GF-D8 (cell line): ENCODE data around the gene ANKRD16.
"Not testable (repeated sequence)": the region's sequence is repeated elsewhere in the genome, so short reads cannot be mapped to it uniquely, and the experiment has no call there.

Source experiments
- DNase-seq: peaks from one replicate; lab custom pipeline; 2025; lab: John Stamatoyannopoulos, UW

The ANKRD16 gene

DNA sequence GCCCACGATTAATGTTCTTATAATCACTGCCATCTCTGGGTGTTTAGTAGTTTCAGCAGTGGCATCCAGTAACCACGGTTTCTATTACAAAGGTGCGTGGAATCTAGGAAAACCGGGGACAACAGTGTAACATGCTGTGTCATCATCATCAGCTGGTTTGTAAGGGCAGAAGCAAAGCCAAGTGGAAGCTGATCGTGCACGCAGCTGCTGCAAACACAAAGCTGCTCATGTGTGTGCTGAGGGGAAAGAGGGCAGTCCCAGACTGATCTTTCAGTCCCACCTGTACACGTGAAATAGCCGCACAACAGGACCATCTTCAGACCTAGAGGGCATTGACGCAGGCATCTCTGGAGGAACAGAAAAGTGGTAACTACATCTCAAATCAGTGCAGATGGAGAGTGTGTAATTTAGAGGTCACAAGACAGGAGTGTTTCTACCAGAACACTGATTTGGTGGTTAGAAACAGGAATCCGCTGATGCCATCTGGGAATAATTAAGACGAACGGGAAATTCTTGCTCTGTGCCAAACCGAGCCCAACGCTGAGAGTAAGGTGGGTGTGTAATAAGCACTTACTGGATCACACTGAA lies 13.4 kb downstream of the ANKRD16 start:
- no peak for DNase-seq

DNA sequence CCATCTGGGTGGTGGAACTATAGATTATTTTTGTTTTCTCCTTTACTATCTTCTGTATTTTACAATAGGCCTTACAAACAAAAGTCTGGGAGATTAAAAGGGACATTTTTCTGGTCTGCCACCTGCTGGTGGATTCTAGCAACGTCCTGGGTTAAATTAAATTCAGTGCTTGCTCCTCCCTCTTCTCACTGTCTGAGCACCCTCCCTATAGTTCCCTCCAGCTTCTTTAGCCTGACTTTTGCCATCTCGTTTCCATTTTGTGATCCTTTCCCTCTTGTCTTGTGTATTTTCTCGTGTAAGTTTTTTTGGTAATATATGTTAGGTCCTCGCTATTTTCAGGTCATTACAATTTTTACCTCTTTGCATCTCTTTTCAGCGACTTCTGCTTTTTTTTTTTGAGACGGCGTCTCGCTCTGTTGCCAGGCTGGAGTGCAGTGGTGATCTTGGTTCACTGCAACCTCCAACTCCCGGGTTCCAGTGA lies 16.1 kb downstream of the ANKRD16 start:
- DNase-seq: peak; percentile 33

DNA sequence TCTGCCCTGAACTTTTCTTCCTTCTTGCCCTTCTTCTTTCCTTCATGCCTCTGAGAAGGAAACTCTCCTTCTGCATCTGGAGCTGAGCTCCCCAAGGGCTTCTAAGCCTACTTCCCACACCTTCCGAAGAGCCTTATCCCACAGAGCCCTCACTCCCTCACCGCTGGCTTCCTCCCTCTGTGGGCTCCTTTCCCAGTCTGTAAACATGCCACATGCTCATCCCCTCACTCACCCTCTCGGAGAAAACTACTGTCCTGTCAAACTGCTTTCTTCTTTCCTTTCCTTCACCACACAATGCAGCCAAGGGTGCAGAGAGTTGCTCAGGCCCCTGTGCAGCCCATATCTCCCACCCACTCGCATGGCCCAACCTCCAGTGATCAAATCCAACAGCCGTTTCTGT lies 18.1 kb downstream of the ANKRD16 start:
- no peak for DNase-seq

DNA sequence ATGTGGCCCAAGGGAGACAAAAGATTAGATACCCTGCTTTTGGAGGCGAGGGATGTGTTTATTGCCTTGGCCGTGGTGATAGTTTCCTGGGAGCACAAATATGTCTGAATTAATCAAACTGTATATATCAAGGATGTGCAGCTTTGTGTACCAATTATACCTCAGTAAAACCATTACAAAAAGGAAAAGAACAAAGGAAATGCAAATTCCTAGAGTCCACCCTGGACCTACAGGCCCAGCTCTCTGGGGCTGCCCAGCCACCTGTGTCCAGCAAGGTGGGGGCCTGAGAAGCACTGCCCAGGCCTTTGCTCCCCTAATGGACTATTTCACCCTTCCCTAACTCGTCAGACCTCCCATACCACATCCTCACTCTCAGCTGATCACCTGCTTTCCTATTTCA lies 20.5 kb downstream of the ANKRD16 start:
- DNase-seq: no peak

DNA sequence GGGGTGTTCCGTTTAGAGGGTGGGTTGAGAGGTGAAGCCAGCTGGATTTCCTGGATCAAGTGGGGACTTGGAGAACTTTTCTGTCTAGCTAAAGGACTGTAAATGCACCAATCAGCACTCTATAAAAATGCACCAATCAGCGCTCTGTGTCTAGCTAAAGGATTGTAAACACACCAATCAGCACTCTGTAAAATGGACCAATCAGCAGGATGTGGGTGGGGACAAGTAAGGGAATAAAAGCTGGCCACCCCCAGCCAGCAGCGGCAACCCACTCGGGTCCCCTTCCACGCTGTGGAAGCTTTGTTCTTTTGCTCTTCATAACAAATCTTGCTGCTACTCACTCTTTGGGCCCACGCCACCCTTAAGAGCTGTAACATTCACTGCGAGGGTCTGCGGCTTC lies 21.3 kb downstream of the ANKRD16 start:
- not testable (repeated sequence) for DNase-seq

DNA sequence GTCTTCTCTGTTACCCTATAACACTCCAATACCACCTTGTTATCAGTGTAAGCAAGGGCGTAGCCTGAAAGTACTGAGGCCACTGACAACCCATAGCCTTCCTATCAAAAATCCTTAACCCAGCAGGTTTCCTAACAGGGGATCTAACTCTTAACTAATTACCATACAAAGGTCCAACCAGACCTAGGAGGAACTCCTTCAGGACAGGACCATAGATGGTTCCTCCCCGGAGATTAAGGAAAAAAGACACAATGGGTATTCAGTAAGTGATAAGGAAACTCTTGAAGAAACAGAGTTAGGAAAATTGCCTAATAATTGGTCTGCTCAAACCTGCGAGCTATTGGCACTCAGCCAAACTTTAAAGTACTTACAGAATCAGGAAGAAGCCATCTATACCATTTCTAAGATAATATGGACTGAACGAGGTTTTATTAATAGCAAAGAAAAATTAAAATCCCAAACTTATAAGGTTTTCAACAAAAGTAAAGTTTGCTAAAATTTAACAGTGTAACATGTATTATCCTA lies 22.5 kb downstream of the ANKRD16 start:
- peak; percentile 50 for DNase-seq

DNA sequence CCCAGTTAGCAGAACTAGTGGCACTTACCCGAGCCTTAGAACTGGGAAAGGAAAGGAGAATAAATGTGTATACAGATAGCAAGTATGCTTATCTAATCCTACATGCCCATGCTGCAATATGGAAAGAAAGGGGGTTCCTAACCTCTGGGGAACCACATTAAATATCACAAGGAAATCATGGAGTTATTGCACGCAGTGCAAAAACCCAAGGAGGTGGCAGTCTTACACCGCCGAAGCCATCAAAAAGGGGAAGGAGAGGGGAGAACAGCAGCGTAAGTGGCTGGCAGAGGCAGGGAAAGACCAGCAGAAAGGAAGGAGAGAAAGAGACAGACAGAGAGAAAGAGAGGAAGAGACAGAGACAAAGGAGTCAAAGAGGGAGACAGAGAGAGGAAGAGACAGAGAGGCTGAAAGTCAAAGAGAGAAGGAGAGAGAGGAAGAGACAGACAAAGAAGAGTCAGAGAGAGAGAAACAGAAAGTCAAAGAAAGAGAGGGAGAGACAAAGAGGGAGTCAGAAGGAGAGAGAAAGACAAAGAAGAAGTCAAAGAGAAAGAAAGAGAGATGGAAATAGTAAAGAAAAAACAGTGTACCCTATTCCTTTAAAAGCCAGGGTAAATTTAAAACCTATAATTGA lies 23.1 kb downstream of the ANKRD16 start:
- DNase-seq: peak; percentile 32

DNA sequence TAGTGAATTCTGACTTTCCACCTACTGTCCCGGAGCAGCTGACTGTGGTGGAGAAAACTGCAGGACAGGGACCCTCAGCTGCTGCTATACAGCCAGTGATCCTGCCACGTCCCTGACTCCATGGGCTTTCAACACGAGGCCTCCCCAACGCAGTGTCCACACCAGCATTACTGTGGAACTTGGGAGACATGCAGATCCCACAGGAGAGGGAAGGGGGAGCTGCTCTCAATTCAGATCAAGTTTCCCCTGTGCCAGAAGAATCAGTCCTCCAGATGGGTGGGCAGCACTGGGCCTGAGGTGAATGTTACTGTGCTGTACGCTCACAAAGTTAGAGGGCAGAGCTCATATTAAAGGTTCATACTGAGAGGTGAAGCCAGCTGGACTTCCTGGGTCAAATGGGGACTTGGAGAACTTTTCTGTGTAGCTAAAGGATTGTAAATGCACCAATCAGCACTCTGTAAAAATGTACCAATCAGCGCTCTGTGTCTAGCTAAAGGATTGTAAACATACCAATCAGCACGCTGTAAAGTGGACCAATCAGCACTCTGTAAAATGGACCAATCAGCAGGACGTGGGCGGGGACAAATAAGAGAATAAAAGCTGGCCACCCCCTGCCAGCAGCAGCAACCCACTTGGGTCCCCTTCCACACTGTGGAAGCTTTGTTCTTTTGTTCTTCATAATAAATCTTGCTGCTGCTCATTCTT lies 26.6 kb downstream of the ANKRD16 start:
- DNase-seq: not testable (repeated sequence)

DNA sequence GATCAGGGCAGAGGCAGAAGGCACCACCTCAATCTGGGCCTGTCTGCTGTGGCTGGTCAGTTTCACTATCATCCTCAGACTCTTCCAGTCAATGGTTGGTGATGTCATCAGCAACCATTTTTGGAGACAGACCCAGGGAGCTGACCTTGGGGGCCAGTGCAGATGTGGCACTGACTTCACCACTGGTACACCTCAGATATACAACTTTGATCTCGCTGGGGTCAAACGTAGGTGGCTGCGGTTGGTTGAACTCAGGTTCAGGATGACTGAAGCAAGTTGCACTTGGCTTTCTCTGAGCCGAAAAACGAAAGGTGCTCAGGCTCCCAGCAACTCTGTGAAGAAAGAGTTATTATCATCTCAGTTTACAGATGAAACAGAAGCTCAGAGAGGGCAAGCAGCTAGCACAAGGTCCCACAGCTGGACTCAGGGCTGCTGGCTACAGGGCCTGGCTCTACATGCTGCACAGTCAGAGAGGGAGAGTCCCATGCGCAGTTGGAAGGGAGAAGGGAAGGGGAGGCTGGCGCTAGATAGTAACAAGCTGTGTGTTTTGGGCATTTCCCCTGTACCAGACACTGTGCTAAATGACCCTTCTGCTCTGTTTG lies 27.2 kb downstream of the ANKRD16 start:
- no peak for DNase-seq

DNA sequence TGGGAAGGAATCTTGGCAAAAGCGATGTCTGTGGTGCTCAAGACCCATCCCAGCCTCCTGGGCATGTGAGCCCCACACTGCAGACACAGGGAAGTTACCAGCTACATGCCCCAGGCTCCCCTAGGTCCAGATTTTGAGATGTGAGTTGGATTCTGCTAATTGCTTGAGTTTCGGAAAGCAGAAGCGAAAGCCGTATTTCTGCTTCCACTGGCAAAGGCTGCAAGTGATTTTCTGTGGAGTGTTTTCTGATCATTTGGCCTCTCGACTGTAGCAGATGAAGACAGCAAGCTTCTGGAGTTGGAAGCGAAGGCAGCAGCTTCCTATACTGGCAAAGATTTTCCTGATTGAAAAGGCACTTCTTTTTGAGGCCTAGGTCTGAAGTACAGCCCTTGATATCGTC lies 29.6 kb downstream of the ANKRD16 start:
- no peak for DNase-seq

DNA sequence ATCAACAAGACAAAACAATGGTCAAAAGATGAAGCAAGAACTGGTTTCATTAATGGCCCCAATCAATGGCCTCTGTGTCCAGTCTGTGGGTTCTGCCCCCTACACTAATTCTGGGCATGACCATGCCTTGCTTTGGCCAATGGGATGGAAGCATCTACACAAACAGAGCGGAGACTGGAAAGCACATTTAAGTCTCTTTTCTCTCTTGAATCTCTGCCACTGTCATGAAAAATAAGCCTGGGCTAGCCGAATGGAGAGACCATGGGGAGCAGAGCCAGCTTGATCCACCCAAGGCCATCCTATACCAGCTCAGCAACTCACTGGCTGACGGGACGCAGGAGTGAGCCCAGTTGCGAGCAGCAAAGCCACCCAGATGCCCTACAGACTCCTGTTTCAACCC lies 30.9 kb downstream of the ANKRD16 start:
- DNase-seq: no peak

DNA sequence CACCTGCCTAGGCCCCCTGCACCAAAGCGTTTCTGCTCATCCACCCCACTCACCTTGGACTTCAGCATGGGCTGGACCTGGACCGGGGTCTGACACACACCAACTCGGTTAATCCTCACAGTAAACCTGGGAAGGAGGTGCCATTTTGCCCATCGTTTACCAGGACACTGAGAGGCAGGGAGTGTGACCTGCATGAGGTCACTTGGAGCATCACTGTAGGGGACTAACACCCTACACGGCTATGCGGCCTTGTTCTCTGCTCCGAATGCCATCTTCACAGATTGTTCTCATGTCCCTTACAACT lies 33.0 kb downstream of the ANKRD16 start:
- no peak for DNase-seq

DNA sequence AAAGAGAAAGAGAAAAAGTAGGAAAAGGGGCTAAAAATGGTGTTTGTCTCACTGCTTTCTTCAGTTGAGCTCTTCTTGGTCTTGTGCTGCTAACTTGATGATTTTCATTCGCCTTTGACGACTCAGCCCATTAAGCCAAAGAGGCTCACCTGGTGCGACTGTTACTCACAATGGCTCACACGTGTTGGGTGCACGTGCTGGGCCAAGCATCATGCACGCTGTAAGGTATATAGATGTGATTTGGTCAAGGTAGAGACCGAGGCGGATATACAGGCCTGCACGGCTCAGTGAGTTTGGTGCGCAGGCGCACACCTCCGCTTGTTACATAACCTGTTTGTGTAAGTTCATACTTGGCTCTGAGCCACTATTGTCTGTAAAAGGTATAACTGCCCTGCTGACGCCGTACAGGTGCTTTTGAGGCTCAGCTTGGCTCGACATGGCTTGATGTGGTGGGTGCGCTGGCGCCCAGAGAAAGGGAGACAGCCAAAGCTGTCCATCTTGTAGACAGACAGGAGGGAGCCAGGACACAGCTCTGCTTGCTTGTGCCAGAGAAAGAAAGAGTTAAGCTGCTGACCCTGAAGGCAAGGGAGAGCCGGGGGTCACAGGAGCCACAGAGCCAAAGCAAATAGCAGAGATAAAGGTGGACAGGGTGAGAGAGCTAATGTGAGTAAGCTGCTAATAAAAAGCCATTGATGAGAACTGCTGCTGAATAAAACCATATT lies 33.6 kb downstream of the ANKRD16 start:
- DNase-seq: no peak

DNA sequence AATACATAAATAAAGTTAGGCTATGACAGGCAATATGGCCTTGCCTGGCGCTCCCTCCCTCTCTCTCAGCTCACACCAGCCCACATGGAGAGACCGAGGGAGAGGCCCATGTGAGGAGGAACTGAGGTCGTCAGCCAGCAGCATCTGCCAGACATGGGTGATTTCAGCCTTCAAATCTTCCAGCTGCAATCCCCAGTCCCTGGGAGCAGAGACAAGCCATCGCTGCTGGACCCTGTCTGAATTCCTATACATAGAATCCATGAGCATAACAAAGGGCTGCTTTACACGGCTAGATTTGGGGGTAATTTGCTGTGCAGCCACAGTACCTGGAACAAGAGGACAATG lies 35.6 kb downstream of the ANKRD16 start:
- DNase-seq: no peak

DNA sequence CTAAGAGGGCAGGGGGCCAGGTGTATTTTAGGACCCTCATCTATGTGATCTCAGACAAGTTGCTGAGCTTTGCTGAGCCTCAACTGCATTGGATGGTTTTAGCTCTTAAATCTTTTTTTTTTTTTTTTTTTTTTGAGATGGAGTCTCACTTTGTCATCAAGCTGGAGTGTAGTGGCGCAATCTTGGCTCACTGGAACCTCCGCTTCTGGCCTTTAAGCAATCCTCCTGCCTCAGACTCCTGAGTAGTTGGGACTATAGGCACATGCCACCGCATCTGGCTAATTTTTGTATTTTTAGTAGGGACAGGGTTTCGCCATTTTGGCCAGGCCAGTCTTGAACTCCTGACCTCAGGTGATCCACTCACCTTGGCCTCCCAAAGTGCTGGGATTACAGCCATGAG lies 43.0 kb downstream of the ANKRD16 start:
- DNase-seq: not testable (repeated sequence)

DNA sequence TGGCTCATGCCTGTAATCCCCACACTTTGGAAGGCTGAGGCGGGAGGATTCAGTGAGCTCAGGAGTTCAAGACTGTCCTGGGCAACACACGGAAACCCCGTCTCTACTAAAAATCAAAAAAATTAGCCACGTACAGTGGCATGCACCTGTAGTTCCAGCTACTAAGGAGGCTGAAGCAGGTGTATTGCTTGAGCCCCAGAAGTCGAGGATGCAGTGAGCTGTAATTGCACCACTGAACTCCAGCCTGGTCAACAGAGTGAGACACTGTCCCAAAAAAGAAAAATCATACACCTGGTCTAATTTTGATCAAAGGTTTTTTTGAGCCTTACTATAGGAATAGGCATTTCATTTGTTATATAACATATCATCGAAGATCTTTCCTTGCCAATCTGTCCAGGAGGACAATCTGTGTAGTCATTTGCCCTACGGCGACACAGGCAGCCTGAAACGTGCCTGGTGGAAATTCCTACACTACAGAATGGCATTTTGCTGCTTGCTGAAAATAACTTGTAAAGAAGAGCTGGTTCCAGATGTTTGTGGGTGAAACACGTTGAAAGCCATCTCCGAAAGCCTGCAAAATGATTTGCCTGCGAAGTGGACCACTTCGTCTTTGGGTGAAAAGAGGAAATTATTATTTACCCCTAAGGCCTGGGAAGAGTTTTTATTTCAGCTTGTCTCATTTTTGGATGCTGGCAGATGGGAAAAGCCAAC lies 45.2 kb downstream of the ANKRD16 start:
- DNase-seq: no peak

DNA sequence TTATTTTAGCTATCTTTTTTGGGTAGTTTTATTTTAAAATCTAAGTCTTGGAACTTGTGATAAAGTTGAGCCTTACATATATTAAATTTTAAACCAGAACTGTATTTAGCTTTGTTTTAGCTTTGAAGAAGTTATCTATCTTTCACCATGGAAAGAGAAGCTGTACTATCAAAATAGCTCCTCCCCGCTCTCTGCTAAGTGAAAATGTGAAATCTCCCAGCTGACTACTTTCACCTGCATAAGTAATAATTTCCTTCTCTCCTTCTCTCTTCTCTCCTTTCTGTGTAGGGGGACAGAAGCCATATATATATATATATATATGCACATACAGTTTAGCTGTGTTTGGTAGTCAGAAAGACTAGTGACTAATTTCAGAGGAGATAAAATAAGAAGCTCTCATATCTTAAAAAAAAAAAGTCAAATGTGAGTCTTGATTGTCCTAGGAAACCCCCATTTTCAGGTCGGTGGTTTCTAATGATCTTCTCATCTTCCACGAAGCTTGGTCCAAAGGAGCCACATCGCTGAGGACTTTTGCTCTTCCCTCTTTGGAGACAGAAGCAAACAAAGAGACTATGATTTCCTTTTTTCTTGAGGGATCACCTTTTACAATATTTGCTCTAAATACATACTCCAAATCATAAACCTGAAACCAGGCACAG lies 45.9 kb downstream of the ANKRD16 start:
- DNase-seq: no peak

DNA sequence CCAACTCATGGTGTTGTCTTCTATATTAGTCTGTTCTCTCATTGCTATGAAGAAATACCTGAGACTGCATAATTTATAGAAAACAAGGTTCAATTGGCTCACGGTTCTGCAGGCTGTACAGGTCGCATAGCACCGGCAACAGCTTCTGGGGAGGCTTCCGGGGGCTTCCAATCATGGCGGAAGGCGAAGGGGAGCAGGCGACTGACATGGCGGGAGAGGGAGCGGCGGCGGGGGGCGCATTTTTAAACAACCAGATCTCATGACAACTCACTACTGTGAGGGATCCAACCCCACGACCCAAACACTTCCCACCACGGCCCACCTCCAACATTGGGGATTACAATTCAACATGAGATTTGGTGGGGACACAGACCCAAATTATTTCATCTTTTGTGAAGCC lies 47.7 kb downstream of the ANKRD16 start:
- no peak for DNase-seq

DNA sequence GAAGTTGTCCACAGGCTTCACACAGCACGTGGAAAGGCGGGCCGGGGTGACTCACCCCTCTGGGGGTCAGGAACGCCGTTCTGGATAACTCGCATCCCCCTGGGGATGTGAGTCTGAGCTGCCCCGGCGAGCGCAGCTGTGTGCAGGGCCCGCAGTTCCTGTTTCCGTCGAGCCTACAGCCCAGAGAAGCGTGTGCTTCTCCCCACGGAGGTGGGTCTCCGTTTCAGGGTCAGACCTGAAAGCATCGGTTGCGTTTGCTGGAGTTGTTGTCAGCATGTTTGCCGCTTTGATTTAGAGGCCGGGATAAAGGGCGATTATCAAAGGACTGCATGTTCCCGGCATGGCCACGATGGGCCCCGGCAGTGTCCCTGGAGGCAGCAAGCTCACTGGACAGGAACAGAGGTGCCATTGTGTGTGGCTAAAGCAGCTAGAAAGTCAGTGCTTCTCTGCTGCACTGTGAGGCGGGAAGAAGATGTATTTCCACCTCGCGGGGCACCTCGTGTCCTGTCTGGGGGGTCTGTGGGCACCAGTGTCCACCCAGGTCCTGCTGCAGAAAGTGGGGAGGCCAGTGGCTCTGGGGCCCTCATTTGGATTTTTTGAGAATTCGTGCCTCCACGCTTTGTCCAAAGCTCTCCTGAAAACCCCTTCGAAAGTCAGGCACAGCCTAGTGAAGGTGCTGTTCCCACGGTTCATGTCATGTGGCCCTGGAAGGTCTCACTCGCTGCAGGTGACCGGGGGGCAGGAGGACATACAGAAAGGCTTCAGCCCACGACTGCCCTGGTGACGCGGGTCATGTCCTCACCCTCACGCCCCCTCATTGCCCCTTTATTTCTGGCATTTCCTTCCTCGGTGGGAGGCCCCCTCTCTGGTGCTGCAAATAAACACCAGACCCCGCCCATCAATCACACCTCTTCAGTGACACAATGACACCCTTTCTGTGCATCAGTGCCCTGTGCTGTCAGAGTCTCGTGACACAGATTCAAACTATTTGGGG lies 49.1 kb downstream of the ANKRD16 start:
- DNase-seq: peak; percentile 18

DNA sequence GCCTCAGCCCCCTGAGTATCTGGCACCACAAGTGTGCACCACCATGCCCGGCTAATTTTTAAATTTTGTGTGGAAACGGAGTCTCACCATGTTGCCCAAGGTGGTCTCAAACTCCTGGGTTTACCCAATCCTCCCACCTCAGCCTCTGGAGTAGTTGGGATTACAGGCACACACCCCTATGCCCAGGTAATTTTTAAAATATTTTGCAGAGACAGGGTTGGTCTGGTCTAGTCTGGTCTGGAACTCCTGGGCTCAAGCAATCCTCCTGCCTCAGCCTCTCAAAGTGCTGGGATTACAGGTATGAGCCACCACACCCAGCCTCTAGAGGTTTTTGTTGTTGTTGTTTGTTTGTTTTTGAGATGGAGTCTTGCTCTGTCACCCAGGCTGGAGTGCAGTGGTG lies 53.5 kb downstream of the ANKRD16 start:
- DNase-seq: not testable (repeated sequence)
